NCI-H1092 treated with DMSO at 0.1 percent for 48 hours (cell line): ENCODE measurements around the gene PTPN21.

Experiments
- DNase-seq: peaks from one replicate; lab custom pipeline; 2025; lab: John Stamatoyannopoulos, UW

Gene PTPN21

GRCh38 chr14:88504602-88505001, 50.2 kb downstream of the PTPN21 start:
- no peak for DNase-seq

- DNase-seq = no peak
These were observed 50.9 kb downstream of the PTPN21 start for GRCh38 chr14:88503754-88504406.

- DNase-seq = no peak
These were observed 52.1 kb downstream of the PTPN21 start for GRCh38 chr14:88502740-88503139.

GRCh38 chr14:88500611-88501010, 54.2 kb downstream of the PTPN21 start:
- DNase-seq = no peak

- DNase-seq = no peak
These were observed 55.6 kb downstream of the PTPN21 start for GRCh38 chr14:88499225-88499624.

- DNase-seq = no peak
These were observed 58.4 kb downstream of the PTPN21 start for GRCh38 chr14:88496414-88496813.

- no peak for DNase-seq
These were observed 61.2 kb downstream of the PTPN21 start for GRCh38 chr14:88493392-88494185.

GRCh38 chr14:88492272-88493089, 62.3 kb downstream of the PTPN21 start:
- peak; percentile 74 for DNase-seq

GRCh38 chr14:88490168-88490567, 64.6 kb downstream of the PTPN21 start:
- DNase-seq = no peak

- no peak for DNase-seq
These were observed 65.9 kb downstream of the PTPN21 start for GRCh38 chr14:88488897-88489296.

GRCh38 chr14:88488081-88488480, 66.7 kb downstream of the PTPN21 start:
- no peak for DNase-seq

- no peak for DNase-seq
These were observed 72.3 kb downstream of the PTPN21 start for GRCh38 chr14:88482524-88482923.

GRCh38 chr14:88481794-88482193, 73.0 kb downstream of the PTPN21 start:
- no peak for DNase-seq

- no peak for DNase-seq
These were observed 73.7 kb downstream of the PTPN21 start for GRCh38 chr14:88481059-88481458.

GRCh38 chr14:88479574-88479987, 75.2 kb downstream of the PTPN21 start:
- no peak for DNase-seq

- no peak for DNase-seq
These were observed 75.9 kb downstream of the PTPN21 start for GRCh38 chr14:88478931-88479330.

- no peak for DNase-seq
These were observed 77.1 kb downstream of the PTPN21 start for GRCh38 chr14:88477513-88478250.

GRCh38 chr14:88476825-88477224, 78.0 kb downstream of the PTPN21 start:
- DNase-seq = no peak

GRCh38 chr14:88476214-88476774, 78.5 kb downstream of the PTPN21 start:
- no peak for DNase-seq

GRCh38 chr14:88473791-88474190, 81.0 kb downstream of the PTPN21 start:
- no peak for DNase-seq

- no peak for DNase-seq
These were observed 84.0 kb downstream of the PTPN21 start for GRCh38 chr14:88470542-88471440.
